GM23338 (cell line): Measurements from ENCODE around the gene C20orf204. TPM values are rescaled to one million over a fixed set of nuclear protein-coding genes. Genes with fewer than 3 reads are reported as not detected.

Source experiments
- ATAC-seq: fragments of 200-7000 bp; cut with Tn5 transposase; 3 replicates; pipeline ENCODE4 v1.9.1; 2020
- DNase-seq: peaks from one replicate; pipeline ENCODE4 v3.0.0-alpha.2; 2015; ENCODE audit warnings: low spot score
- H2AFZ ChIP-seq: fragments of 200-600 bp; sonication (generic); 2 replicates; pipeline ENCODE4 v1.8.0; 2016; ENCODE audit warnings: antibody characterized with exemption, mild to moderate bottlenecking, moderate library complexity
- H3F3A ChIP-seq: fragments of 200-600 bp; sonication (generic); replicated peaks from 2 replicates; pipeline ENCODE4 v1.8.0; 2017; ENCODE audit warnings: antibody characterized with exemption, mixed run types, low read depth
- H3K27ac ChIP-seq: fragments of 200-600 bp; sonication (generic); 2 replicates; pipeline ENCODE4 v1.6.1; 2016; ENCODE audit warnings: low read depth
- H3K27me3 ChIP-seq: fragments of 200-600 bp; sonication (generic); 2 replicates; pipeline ENCODE4 v1.8.0; 2016; ENCODE audit warnings: mild to moderate bottlenecking, mixed run types, moderate library complexity; ENCODE audit not compliant: insufficient read depth
- H3K36me3 ChIP-seq: fragments of 200-600 bp; sonication (generic); 2 replicates; pipeline ENCODE4 v1.8.0; 2016; ENCODE audit warnings: mild to moderate bottlenecking; ENCODE audit not compliant: insufficient read depth
- H3K4me1 ChIP-seq: fragments of 200-600 bp; sonication (generic); 2 replicates; pipeline ENCODE4 v1.8.0; 2016; ENCODE audit warnings: mild to moderate bottlenecking, moderate library complexity; ENCODE audit not compliant: insufficient read depth
- H3K4me2 ChIP-seq: fragments of 200-600 bp; sonication (generic); 2 replicates; pipeline ENCODE4 v1.7.1; 2017; ENCODE audit warnings: mixed run types
- H3K4me3 ChIP-seq: fragments of 200-600 bp; sonication (generic); 2 replicates; pipeline ENCODE4 v1.6.1; 2016; ENCODE audit warnings: mixed run types
- H3K79me2 ChIP-seq: fragments of 200-600 bp; sonication (generic); replicated peaks from 2 replicates; pipeline ENCODE4 v1.8.0; 2017; ENCODE audit warnings: mild to moderate bottlenecking; ENCODE audit not compliant: insufficient read depth
- H3K9me2 ChIP-seq: fragments of 200-600 bp; sonication (generic); 2 replicates; pipeline ENCODE4 v1.8.0; 2017; ENCODE audit not compliant: insufficient read depth
- H4K20me1 ChIP-seq: fragments of 200-600 bp; sonication (generic); replicated peaks from 2 replicates; pipeline ENCODE4 v1.8.0; 2017; ENCODE audit warnings: mild to moderate bottlenecking; ENCODE audit not compliant: insufficient read depth
- H3K27ac Mint-ChIP-seq: 2 replicates; pipeline ENCODE4 v1.8.0; 2020; ENCODE audit warnings: inconsistent platforms, mild to moderate bottlenecking, moderate library complexity, mixed read lengths
- H3K27me3 Mint-ChIP-seq: 3 replicates; pipeline ENCODE4 v1.8.0; 2022; ENCODE audit warnings: low read depth, mild to moderate bottlenecking, moderate library complexity, mixed read lengths, inconsistent platforms; ENCODE audit not compliant: insufficient read depth, poor library complexity
- H3K36me3 Mint-ChIP-seq: 3 replicates; pipeline ENCODE4 v1.8.0; 2021; ENCODE audit warnings: low read depth, mild to moderate bottlenecking, inconsistent platforms, moderate library complexity, mixed read lengths
- H3K4me1 Mint-ChIP-seq: 3 replicates; pipeline ENCODE4 v1.8.0; 2020; ENCODE audit warnings: mild to moderate bottlenecking, inconsistent platforms, mixed read lengths
- H3K4me3 Mint-ChIP-seq: 3 replicates; pipeline ENCODE4 v1.8.0; 2021; ENCODE audit warnings: moderate library complexity, mild to moderate bottlenecking, inconsistent platforms, mixed read lengths
- H3K9me3 Mint-ChIP-seq: 3 replicates; pipeline ENCODE4 v1.8.0; 2020; ENCODE audit warnings: moderate library complexity, mild to moderate bottlenecking, inconsistent platforms, mixed read lengths
- CREB1 ChIP-seq: fragments of 250-450 bp; sonication (Bioruptor Pico); IDR thresholded peaks from 2 replicates; pipeline ENCODE4 v1.5.0; 2020; ENCODE audit warnings: low read depth, mild to moderate bottlenecking, moderate library complexity
- EZH2phosphoT487 ChIP-seq: fragments of 200-600 bp; sonication (generic); IDR thresholded peaks from one replicate; pipeline ENCODE4 v1.8.1; 2018; ENCODE audit warnings: antibody characterized with exemption; ENCODE audit not compliant: unreplicated experiment
- STAT1 ChIP-seq: IDR thresholded peaks from one replicate; pipeline ENCODE4 v1.6.1; 2016; ENCODE audit warnings: antibody characterized with exemption; ENCODE audit not compliant: unreplicated experiment
- ZNF114 ChIP-seq: fragments of 250-450 bp; sonication (Bioruptor Pico); IDR thresholded peaks from 2 replicates; pipeline ENCODE4 v1.5.0; 2020; ENCODE audit warnings: mild to moderate bottlenecking, moderate library complexity
- ZNF331 ChIP-seq: fragments of 250-450 bp; sonication (Bioruptor Pico); IDR thresholded peaks from 2 replicates; pipeline ENCODE4 v1.5.0; 2020; ENCODE audit warnings: low read depth, mild to moderate bottlenecking, moderate library complexity
- polyA plus RNA-seq: library from polyadenylated mRNA; unstranded; fragments of >200 nt; fragmentation: Nextera tagmentation; extraction: Ambion mirVana; gene quantifications from 2 replicates; pipeline ENCODE4 v1.2.1, GENCODE V29; 2016
- total RNA-seq: library from RNA; depleted of rRNA; stranded (reverse); fragments of >200 nt; shearing (Covaris generic); gene quantifications from 2 replicates; pipeline ENCODE4 v1.2.3, GENCODE V29; 2014
- TF ChIP-seq, protein P1 (sequence below): IDR thresholded peaks from one replicate; pipeline ENCODE4 v1.6.1; 2018; ENCODE audit warnings: antibody characterized with exemption; ENCODE audit not compliant: unreplicated experiment
- TF ChIP-seq, protein P2 (sequence below): IDR thresholded peaks from 2 replicates; pipeline ENCODE4 v1.6.1; 2016; ENCODE audit warnings: antibody characterized with exemption

The C20orf204 gene
- total and polyA plus RNA-seq, 2 experiments from 2014 or later, result 0.73 to 0.82 TPM

GRCh38 chr20:64080013-64080812 lies 44.2 kb downstream of the C20orf204 start, which contains the start of gene OPRL1 (continued):
- TF ChIP-seq, protein P1, sequence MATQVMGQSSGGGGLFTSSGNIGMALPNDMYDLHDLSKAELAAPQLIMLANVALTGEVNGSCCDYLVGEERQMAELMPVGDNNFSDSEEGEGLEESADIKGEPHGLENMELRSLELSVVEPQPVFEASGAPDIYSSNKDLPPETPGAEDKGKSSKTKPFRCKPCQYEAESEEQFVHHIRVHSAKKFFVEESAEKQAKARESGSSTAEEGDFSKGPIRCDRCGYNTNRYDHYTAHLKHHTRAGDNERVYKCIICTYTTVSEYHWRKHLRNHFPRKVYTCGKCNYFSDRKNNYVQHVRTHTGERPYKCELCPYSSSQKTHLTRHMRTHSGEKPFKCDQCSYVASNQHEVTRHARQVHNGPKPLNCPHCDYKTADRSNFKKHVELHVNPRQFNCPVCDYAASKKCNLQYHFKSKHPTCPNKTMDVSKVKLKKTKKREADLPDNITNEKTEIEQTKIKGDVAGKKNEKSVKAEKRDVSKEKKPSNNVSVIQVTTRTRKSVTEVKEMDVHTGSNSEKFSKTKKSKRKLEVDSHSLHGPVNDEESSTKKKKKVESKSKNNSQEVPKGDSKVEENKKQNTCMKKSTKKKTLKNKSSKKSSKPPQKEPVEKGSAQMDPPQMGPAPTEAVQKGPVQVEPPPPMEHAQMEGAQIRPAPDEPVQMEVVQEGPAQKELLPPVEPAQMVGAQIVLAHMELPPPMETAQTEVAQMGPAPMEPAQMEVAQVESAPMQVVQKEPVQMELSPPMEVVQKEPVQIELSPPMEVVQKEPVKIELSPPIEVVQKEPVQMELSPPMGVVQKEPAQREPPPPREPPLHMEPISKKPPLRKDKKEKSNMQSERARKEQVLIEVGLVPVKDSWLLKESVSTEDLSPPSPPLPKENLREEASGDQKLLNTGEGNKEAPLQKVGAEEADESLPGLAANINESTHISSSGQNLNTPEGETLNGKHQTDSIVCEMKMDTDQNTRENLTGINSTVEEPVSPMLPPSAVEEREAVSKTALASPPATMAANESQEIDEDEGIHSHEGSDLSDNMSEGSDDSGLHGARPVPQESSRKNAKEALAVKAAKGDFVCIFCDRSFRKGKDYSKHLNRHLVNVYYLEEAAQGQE, result no peak
- TF ChIP-seq ZNF114, result no peak

GRCh38 chr20:64080813-64081623 lies 45.0 kb downstream of the C20orf204 start:
- peaks cover 50% of the 10 kb centered on the region for H3K27me3 ChIP-seq
- H3K27ac ChIP-seq, result no peak overlapping the region
- 0 out of 3 replicates have a peak, but pooled peaks cover 3% of the 10 kb centered on the region for H3K9me3 Mint-ChIP-seq
- no peaks in the 10 kb centered on the region for H3K79me2 ChIP-seq
- H3F3A ChIP-seq, result 0 out of 2 replicates have a peak, but pooled peaks cover 7% of the 10 kb centered on the region
- peak overlapping the region; percentile 88 for H3K4me2 ChIP-seq
- peaks cover 50% of the 10 kb centered on the region for H3K27me3 Mint-ChIP-seq
- H3K4me1 ChIP-seq, result peaks cover 27% of the 10 kb centered on the region; the same call in 1 of the 2 replicates
- peak overlapping the region; percentile 69 for H3K4me3 ChIP-seq
- H3K4me1 Mint-ChIP-seq, result peaks cover 33% of the 10 kb centered on the region
- no peak overlapping the region for H3K27ac Mint-ChIP-seq
- H2AFZ ChIP-seq, result no peak overlapping the region
- DNase-seq (no peak), ATAC-seq (no peak)
- H3K9me2 ChIP-seq, result no peaks in the 10 kb centered on the region
- peak overlapping the region; percentile 77 for H3K4me3 Mint-ChIP-seq
- H4K20me1 ChIP-seq, result no peaks in the 10 kb centered on the region
- H3K36me3 Mint-ChIP-seq, result no peaks in the 10 kb centered on the region; the same call in 2 of the 3 replicates
- H3K36me3 ChIP-seq, result no peaks in the 10 kb centered on the region
- TF ChIP-seq STAT1 (no peak), ZNF331 (CRISPR knock-in tag) (no peak), EZH2phosphoT487 (no peak), CREB1 (CRISPR knock-in tag) (no peak)
- TF ChIP-seq, protein P2, sequence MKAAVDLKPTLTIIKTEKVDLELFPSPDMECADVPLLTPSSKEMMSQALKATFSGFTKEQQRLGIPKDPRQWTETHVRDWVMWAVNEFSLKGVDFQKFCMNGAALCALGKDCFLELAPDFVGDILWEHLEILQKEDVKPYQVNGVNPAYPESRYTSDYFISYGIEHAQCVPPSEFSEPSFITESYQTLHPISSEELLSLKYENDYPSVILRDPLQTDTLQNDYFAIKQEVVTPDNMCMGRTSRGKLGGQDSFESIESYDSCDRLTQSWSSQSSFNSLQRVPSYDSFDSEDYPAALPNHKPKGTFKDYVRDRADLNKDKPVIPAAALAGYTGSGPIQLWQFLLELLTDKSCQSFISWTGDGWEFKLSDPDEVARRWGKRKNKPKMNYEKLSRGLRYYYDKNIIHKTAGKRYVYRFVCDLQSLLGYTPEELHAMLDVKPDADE, result no peak
- TF ChIP-seq, protein P1, result no peak
